ENCODE measurements around the gene LMF1.

GRCh38 chr16:986925-987582 lies 16.3 kb upstream of the LMF1 start:
- no peak for TF ChIP-seq CTCF (IDR thresholded peaks at IDR 0.05)
- TF ChIP-seq ZFX (IDR thresholded peaks at IDR 0.05; ENCODE audit: borderline replicate concordance): no peak
